GM21360 (cell line): Measurements from ENCODE around the gene SLC37A3.
"Not testable (repeated sequence)": the region's sequence is repeated elsewhere in the genome, so short reads cannot be mapped to it uniquely, and the experiment has no call there.

ENCODE experiments used
- ATAC-seq: cut with Tn5 transposase; IDR thresholded peaks from one replicate; pipeline ENCODE4 v1.9.1; 2021; ENCODE audit warnings: mild to moderate bottlenecking, moderate library complexity; ENCODE audit not compliant: unreplicated experiment

The SLC37A3 gene, protein sequence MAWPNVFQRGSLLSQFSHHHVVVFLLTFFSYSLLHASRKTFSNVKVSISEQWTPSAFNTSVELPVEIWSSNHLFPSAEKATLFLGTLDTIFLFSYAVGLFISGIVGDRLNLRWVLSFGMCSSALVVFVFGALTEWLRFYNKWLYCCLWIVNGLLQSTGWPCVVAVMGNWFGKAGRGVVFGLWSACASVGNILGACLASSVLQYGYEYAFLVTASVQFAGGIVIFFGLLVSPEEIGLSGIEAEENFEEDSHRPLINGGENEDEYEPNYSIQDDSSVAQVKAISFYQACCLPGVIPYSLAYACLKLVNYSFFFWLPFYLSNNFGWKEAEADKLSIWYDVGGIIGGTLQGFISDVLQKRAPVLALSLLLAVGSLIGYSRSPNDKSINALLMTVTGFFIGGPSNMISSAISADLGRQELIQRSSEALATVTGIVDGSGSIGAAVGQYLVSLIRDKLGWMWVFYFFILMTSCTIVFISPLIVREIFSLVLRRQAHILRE

DNA sequence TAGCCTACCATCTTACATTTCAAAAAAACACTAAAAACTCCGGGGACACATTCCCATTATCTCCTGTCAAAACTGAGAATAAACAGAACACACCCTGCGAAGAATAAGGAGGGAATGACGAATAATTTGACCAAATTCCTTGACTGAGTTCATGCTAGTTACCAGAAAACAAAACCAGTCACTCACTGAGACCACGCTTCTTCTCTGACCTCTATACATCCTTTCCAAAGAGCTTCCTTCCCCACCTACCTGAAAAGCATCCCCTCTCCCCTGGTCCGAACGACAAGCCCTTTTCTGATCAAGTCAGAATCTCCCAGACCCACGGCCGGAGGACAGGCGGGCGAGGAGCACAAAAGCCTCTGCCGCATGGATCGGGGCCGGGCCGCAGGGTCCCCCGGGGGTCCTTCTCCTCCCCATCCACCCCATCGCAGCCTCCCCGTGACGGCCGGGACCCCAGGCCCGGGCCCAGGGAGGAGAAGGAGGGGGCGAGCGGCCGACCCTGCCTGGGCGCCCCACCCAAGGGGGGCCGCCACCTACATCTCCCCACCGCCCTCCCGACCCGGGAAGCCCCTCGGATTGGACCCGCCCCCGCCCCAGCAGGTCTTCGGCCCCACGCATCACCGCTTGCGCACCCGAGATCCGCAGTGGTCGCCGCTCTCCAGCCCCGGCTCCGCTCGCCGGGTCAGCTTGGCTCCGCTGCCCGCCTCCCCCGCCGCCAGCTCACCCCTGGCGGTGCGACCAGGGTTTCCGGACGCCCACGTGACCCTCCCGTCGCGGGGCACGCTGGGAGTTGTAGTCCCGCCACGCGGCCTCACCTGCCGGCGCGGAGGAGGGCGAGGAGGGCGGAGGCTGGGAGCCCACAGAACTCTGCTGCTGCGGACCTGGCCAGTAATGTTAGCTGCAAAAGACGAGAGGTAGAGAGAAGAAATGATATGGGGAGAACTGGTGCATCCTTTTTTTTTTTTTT lies at the start of gene SLC37A3:
SLC37A3 (minus strand) TSS at position 747 of the 967 bp plus-strand sequence. CDS start 16,004 bp downstream, outside the sequence.
- peak; percentile 98 for ATAC-seq

DNA sequence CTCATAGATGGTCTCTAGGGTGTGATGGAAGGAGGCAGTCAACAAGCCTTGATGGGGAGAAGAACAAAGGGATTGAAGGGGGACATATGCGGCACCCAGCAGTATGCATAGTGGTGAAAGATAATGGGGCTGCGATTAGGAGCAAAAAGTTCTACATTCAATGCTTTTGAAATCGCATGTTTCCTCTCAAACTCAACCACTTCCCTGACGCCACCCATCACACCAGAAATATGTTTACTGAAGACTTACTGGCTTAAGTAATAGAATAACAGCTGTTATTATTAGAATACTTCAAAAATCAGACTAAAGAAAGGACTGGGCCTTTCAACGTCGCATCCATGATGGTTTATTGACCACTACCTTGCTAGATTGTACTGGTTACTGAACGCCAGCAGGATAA lies 49.5 kb upstream of the SLC37A3 start:
- ATAC-seq: no peak

DNA sequence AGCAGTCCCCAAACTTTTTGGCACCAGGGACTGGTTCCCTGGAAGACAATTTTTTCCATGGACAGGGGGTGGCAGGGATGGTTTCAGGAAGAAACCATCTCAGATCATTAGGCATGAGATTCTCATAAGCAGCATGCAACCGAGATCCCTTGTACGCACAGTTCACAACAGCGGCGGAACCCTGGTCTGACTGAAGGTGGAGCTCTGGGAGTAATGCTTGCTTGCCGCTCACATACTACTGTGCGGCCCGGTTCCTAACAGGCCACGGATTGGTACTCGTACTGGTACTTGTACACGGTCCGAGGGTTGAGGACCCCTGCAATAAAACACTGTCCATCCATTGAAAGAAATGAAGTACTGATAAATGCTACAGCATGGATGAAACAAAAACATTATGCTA lies 48.1 kb upstream of the SLC37A3 start:
- ATAC-seq: no peak

DNA sequence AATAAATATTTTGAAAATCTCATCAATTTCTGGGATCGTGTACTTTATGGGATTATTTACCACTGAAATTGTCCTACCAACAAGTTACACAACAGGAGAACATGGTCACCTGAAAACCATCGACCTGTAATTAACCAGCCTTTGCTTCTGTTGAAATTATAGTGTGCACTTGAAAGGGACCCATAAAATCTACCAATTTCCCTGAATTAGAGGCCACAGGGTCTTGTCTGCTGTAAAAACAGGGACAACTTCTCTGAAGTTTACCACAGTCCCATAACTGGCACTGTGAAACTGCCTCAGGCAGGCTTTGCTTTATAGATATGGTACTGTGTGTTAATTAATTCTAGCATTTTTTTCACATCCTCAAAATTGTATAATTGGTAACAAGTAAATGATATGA lies 43.2 kb upstream of the SLC37A3 start:
- no peak for ATAC-seq

DNA sequence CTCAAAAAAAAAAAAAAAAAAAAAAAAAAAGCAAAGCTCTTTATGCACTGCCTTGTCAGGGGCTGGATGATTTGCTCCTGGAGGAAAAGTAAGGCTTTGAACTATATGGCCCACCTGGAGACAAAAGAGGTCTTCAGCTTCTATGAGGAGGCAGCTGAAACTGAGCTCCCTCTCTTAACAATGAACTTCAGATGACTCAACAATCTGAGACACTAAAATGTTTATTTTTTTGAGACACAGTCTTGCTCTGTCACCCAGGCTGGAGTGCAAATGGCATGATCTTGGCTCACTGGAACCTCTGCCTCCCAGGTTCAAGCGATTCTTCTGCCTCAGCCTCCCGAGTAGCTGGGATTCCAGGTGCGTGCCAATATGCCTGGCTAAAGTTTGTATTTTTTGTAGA lies 42.3 kb upstream of the SLC37A3 start:
- ATAC-seq: no peak

DNA sequence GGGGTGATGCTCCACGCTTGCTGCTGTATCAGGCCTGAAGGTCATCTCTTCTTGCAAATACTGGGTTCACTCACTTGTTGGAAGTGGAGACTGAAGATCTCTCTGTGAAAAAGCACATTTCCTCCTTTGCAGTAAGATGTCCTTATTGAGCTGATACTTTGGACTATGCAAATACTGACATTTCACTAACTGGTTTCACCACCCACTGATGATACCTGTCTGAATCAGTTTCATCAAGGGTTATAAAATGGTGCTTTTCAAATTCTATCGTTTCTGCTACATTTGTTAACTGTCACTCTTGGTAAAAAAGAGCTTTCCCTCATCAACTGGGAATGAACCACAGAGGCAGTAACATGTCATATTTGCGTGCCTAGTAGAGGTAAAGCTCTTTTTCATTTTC lies 41.0 kb upstream of the SLC37A3 start:
- ATAC-seq: no peak

DNA sequence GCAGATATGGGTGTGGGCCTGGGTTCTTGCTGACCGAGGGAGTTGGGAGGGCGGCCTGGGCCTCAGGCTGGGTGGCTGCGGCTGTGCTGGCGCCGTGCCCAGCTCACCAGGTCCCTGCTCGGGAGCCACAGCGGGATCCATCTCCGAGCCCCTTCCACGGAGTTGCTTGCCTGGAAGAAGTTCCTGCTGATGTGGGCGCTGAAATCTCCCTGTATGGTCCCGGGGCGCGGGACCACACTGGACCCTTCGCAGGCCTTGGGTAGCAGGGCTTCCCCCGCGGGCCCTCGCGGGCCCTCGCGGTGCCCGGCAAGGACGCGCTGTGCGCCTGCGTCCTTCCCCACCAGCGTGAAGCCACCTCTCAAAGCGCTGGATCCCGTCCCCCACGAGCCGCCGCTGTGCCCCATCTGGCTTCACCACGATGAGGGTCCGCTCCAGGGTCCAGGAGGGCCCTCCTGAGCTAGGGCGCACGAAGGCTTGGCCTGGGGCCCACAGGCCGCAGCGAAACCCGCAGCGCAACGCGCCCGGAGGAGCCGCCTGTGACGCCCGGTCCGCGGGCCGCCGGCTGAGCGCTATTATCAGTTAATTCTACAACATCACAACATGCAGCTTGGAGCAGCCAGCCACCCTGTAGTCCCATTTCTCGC lies 37.0 kb upstream of the SLC37A3 start:
- ATAC-seq: no peak

DNA sequence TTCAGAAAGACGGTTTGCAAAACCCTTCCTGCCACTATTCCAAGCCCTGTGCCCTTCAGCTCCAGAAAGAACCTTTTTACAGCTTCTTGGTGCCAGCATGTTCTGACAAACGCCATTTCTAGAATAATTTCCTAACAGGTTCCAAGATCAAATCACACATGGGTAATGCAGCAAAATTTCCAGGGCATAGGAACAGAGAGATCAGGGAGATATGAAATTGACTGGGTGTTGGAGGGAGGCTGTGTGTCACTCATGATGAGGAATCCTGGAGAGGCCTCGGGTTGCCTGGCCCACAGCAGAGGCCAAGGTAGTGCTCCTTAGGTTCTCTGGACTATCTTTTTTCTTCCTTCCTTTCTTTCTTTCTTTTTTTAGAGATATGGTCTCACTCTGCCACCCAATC lies 35.1 kb upstream of the SLC37A3 start:
- ATAC-seq: no peak

DNA sequence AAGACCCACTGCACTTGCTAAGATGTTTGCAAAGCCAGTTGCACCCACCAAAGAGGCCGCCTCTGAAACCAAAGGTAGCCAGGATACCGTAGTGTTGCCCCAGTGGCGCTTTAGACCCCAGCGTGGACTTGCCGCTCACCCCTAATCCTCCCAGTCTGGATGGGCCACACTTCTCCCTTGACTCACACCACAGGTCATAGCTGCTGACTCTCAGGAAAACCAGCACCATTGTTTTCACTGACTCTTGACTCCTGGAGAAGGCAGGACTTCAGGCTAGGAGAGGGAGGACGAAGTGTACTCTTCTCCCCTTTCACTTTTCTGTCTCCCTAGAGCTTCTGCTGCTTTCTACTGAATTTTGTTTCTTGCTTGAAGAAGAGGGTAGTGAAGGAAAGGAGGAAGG lies 27.8 kb upstream of the SLC37A3 start:
- ATAC-seq: no peak

DNA sequence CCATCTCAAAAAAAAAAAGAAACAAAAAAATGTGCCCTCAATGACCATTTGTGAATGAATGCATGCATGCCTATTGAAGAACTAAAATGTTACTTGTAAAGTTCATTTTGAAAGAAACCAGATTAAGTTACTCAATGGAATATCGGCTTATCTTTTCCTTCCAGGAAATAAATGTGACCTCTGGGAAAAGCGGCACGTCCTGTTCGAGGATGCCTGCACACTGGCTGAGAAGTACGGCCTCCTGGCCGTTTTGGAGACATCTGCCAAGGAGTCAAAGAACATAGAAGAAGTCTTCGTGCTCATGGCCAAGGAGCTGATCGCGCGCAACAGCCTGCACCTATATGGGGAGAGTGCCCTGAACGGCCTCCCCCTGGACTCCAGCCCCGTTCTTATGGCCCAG lies 27.4 kb upstream of the SLC37A3 start:
- no peak for ATAC-seq

DNA sequence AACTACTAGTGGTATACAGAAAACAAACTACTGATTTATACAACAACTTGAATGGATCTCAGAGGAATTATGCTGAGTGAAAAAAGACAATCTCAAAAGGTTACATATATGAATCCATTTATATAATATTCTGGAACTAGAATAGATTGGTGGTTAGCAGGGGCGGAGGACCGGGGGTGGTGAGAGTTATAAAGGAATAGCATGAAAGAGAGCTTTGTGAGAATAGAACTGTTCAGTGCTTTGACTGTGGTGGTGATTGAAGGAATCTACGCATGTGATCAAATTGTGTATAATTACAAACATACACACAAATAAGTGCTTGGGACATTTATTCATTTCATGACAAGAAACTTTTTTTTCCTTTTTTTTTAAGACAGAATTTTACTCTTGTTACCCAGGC lies 25.2 kb upstream of the SLC37A3 start:
- no peak for ATAC-seq

DNA sequence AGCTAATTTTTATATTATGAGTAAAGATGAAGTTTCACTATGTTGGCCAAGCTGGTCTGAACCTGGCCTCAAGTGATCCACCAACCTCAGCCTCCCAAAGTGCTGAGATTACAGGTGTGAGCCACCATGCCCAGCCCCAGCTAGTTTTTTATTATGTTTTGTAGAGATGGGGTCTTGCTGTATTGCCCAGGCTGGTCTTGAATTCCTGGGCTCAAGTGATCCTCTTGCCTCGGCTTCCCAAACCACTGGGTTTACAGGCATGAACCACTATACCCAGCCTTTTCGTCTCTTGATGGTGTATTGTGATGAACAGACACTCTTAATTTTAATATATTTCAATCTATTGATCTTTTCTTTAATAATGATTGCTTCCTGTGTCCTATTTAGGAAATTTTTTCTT lies 23.2 kb upstream of the SLC37A3 start:
- no peak for ATAC-seq

DNA sequence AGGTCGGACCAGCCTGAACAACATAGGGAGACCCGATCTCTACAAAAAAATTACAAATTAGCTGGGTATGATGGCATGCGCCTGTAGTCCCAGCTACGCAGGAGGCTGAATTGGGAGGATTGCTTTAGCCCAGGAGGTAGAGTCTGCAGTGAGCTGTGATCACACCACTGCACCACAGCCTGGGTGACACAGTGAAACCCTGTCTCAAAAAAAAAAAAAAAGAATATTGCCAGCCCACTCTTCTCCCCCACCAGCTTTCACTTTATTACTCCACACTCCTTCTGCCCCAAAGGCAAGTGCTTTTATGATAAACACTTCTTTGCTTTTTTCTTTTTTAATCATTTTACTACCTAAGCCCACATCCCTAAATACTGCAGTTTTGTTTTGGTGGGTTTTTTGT lies 20.3 kb upstream of the SLC37A3 start:
- no peak for ATAC-seq

DNA sequence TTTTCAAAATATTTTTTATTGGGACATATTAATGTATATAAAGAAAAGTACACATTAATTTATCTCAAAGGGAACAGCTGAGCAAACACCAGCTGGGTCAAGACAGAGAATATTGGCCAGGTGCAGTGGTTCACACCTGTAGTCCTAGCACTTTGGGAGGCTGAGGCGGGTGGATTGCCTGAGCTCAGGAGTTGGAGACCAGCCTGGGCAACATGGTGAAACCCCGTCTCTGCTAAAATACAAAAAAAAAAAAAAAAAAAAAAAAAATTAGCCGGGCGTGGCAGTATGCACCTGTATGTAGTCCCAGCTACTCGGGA lies 19.8 kb upstream of the SLC37A3 start:
- not testable (repeated sequence) for ATAC-seq

DNA sequence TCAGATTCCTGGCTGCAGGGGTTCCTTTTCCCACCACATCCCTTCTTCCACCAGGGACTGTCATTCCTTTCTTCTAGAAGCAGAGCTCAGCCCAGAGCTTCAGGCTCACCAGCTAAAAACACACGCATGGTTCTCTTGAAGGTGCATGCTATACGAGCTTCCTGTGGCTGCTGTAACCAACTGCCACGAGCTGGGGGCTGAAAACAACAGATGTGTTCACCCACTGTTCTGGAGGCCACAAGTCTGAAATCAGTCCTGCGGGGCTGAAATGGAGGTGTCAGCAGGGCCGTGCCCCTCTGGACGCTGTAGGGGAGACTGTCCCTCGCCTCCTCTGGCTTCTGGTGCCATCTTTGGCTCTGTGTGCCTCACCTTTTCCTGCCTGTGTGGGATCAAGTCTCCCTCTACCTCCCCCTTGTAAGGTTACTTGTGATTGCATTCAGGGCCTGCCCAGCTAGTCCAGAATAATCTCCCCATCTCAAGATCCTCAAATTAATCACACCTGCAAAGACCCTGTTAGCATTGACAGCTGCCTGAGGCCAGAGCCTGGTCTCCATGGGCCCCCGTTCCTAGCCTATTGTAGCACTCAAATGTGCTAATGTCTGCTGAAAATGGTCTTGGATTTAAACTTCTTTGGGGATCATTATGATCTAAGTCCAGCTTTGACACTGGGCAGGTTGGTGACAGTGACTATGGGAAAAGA lies 19.3 kb upstream of the SLC37A3 start:
- ATAC-seq: no peak

DNA sequence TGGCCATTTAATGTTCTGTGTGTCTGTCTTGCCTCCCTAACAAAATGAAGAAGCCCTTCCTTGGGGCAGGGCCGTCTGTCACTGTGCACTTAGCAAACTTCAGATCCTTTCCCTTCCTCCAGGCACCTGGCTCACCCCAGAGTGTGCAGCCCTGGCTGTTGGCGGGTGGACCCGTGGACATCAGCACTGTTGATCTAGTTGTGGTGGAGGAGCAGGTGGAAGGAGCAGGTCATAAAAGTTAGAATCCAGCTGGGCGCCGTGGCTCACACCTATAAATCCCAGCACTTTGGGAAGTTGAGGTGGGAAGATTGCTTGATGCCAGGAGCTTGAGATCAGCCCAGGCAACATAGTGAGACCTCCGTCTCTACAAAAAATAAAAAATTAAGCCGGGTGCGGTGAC lies 18.2 kb upstream of the SLC37A3 start:
- ATAC-seq: no peak

DNA sequence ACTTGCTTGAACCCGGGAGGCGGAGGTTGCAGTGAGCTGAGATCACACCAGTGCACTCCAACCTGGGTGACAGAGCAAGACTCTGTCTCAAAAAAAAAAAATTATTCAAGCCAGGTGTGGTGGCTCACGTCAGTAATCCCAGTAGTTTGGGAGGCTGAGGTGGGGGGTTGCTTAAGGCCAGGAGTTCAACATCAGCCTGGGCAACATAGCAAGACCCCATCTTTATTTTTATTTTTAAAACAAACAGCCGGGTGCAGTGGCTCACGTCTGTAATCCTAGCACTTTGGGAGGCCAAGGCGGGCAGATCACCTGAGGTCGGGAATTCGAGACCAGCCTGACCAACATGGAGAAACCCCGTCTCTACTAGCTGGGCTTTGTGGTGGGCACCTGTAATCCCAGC lies 17.5 kb upstream of the SLC37A3 start:
- not testable (repeated sequence) for ATAC-seq

DNA sequence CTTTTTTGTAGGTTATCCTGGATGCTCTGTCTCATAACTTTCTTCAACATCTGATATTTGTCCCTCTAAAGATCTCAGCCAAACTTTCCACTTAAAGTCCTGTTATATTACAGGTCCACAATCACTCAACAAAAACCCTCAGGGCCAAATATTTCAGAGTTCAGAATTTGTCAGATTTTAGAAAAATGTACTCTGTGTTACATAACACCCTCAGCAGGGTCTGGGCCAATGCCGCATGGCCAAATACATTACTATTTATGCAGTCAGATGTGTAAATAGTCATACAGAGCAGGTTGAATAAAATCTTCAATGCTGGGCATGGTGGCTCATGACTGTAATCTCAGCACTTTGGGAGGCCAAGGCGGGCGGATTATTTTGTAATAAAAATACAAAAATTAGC lies 17.0 kb upstream of the SLC37A3 start:
- ATAC-seq: no peak

DNA sequence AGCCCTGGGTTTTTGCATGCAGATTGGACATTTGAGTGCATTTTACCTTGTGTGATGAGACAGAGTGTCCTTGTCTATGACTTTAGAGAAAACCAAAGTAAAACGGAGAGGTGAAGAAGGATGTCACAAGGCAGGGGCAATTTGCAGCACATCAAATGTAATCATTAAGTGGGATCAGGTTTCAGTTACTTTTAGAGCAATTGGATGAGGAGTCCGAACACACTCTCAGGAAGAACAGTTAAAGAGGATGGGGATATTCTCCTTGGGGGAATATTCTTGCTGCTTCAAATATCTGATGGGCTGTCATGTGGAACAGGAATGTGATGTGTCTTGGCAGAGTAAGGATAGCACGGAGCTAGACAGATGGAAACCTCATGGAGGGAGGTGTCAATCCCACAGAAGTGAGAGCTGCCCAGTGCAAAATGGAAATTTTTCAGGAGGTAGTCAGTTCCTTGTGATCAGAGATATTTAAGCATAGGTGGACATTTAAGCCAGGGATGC lies 6.3 kb upstream of the SLC37A3 start:
- no peak for ATAC-seq

DNA sequence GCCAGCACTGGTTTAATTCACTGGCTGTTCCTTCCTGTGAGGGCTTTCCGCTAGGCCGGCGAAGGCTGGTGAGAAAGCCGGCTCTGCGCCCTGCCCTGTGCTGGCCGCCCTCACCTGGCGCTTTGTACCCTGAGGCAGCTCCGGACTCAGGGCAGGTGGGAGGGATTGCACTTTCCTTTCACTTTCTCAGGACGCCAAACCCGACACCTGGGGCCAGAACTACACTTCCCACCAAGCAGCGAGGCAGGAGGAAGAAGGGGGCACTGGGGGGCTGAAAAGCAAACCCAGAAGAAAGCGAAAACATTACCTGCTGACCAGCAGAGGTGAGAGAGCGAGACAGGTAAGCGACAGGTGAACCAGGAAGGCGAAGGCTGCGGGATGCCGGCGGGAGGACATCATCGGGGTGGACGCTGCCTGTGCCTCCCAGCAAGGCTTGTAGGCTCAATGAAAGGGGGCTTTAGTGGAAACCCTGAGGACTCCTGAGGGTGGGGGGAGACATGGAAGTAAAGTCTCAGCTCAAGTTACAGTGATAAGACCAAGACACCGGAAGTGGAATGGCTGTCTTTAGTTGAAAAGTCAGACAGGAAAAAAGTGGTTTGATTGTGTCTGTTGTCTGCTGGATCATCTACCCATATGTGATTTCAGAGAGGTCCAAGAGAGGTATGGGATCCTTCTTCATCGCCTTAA lies 5.7 kb upstream of the SLC37A3 start, which contains the start of gene RAB19:
RAB19 (plus strand) TSS at position 181 of the 687 bp plus-strand sequence. CDS start 3,589 bp downstream, outside the sequence.
- ATAC-seq: no peak
